ENCODE data around the gene GNG8. TPM values are rescaled to one million over a fixed set of nuclear protein-coding genes. Genes with fewer than 3 reads are reported as not detected.

Gene GNG8
- total RNA-seq, 4 donors from 2014 or later: not detected

- Histone ChIP-seq H3K4me1 (peaks cover 49% of the 10 kb centered on the region), H3K27me3 (no peaks in the 10 kb centered on the region), H3K36me3 (no peaks in the 10 kb centered on the region), H3K27ac (peak overlapping the region; percentile 78), H3K4me3 (no peak overlapping the region), H3K9me3 (no peaks in the 10 kb centered on the region)
- 52% methylated on average over 14 of the region's 14 CpGs for WGBS
- no peak for TF ChIP-seq POLR2AphosphoS5 (IDR thresholded peaks at IDR 0.05)
- TF ChIP-seq, protein P1, sequence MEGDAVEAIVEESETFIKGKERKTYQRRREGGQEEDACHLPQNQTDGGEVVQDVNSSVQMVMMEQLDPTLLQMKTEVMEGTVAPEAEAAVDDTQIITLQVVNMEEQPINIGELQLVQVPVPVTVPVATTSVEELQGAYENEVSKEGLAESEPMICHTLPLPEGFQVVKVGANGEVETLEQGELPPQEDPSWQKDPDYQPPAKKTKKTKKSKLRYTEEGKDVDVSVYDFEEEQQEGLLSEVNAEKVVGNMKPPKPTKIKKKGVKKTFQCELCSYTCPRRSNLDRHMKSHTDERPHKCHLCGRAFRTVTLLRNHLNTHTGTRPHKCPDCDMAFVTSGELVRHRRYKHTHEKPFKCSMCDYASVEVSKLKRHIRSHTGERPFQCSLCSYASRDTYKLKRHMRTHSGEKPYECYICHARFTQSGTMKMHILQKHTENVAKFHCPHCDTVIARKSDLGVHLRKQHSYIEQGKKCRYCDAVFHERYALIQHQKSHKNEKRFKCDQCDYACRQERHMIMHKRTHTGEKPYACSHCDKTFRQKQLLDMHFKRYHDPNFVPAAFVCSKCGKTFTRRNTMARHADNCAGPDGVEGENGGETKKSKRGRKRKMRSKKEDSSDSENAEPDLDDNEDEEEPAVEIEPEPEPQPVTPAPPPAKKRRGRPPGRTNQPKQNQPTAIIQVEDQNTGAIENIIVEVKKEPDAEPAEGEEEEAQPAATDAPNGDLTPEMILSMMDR (IDR thresholded peaks at IDR 0.05): no peak
- TF ChIP-seq POLR2A (IDR thresholded peaks at IDR 0.05): no peak
- TF ChIP-seq EP300 (IDR thresholded peaks at IDR 0.05): no peak
- DNase-seq (ENCODE audit: low spot score in 2 of 2): no peak
These were observed 9.6 kb downstream of the GNG8 start for GRCh38 chr19:46626446-46626845.

GRCh38 chr19:46625731-46626130 is 10.3 kb downstream of the GNG8 start:
- TF ChIP-seq EP300 (IDR thresholded peaks at IDR 0.05): no peak
- TF ChIP-seq, protein P1 (IDR thresholded peaks at IDR 0.05): no peak
- TF ChIP-seq POLR2A (IDR thresholded peaks at IDR 0.05): no peak
- TF ChIP-seq POLR2AphosphoS5 (IDR thresholded peaks at IDR 0.05): no peak
- no peaks in the 10 kb centered on the region for H3K27me3 ChIP-seq
- no peaks in the 10 kb centered on the region for H3K9me3 ChIP-seq
- H3K36me3 ChIP-seq: no peaks in the 10 kb centered on the region
- H3K27ac ChIP-seq: peak overlapping the region; percentile 78
- no peak for DNase-seq (ENCODE audit: low spot score in 2 of 2)
- peaks cover 49% of the 10 kb centered on the region for H3K4me1 ChIP-seq
- WGBS: 76% methylated on average over 12 of the region's 12 CpGs
- no peak overlapping the region for H3K4me3 ChIP-seq

GRCh38 chr19:46624958-46625661 is 10.9 kb downstream of the GNG8 start, which contains the start of gene PTGIR:
Gene PTGIR, minus strand, starts transcription at chr19:46625089. Its CDS starts 864 bp downstream, at chr19:46624225.
- 19% methylated on average over 13 of the region's 13 CpGs for WGBS
- Histone ChIP-seq H3K4me3 (peak within 1 kb of the TSS; percentile 13), H3K27me3 (no peaks in the 10 kb centered on the region), H3K27ac (peak within 1 kb of the TSS; percentile 78), H3K36me3 (no peaks in the 10 kb centered on the region), H3K9me3 (no peaks in the 10 kb centered on the region), H3K4me1 (peaks cover 50% of the 10 kb centered on the region)
- TF ChIP-seq EP300 (IDR thresholded peaks at IDR 0.05): no peak
- peak in 1 of 3 donors; percentile 10 for TF ChIP-seq POLR2AphosphoS5 (IDR thresholded peaks at IDR 0.05)
- peak in 1 of 2 donors; percentile 87 for DNase-seq (ENCODE audit: low spot score in 2 of 2)

GRCh38 chr19:46623915-46624502 is 12.0 kb downstream of the GNG8 start:
- no peak for DNase-seq (ENCODE audit: low spot score in 2 of 2)
- 73% methylated on average over 16 of the region's 35 CpGs for WGBS
- Histone ChIP-seq H3K9me3 (no peaks in the 10 kb centered on the region), H3K27ac (peak overlapping the region; percentile 78), H3K4me3 (peak overlapping the region; percentile 13), H3K36me3 (no peaks in the 10 kb centered on the region), H3K27me3 (no peaks in the 10 kb centered on the region), H3K4me1 (peaks cover 60% of the 10 kb centered on the region)
- TF ChIP-seq POLR2AphosphoS5 (IDR thresholded peaks at IDR 0.05) (no peak), EP300 (IDR thresholded peaks at IDR 0.05) (no peak), POLR2A (IDR thresholded peaks at IDR 0.05) (no peak)
- TF ChIP-seq, protein P1 (IDR thresholded peaks at IDR 0.05): no peak

DNA sequence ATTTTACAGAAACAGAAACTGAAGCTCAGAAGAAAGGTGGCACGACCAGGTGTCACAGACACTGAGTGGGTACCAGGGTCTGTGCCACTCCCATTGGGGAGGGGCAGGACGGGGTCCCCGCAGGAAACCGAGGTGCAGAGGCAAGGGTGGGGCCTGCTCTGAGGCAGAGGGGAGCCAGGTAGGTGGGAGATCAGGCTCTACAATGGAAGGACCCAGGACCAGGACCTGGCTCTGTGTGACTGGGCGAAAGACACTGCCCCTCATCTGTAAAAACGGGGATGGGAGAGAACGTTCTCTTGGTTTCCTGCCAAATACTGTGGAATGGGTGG is 13.9 kb downstream of the GNG8 start:
- H3K36me3 ChIP-seq: no peaks in the 10 kb centered on the region
- H3K4me1 ChIP-seq: peaks cover 74% of the 10 kb centered on the region
- no peak overlapping the region for H3K4me3 ChIP-seq
- WGBS: 44% methylated on average over 7 of the region's 7 CpGs
- H3K27me3 ChIP-seq: no peaks in the 10 kb centered on the region
- TF ChIP-seq POLR2AphosphoS5 (IDR thresholded peaks at IDR 0.05): no peak
- no peak for TF ChIP-seq EP300 (IDR thresholded peaks at IDR 0.05)
- TF ChIP-seq, protein P1 (IDR thresholded peaks at IDR 0.05): no peak
- TF ChIP-seq POLR2A (IDR thresholded peaks at IDR 0.05): no peak
- H3K9me3 ChIP-seq: no peaks in the 10 kb centered on the region
- H3K27ac ChIP-seq: no peak overlapping the region
- no peak for DNase-seq (ENCODE audit: low spot score in 2 of 2)
